Stimulated activated CD8-positive, alpha-beta memory T cell treated with anti-CD3 and anti-CD28 coated beads, Interleukin-7, amount 100 ng/mL, for 1 hour (primary cell): Measurements from ENCODE around the gene ZCCHC14.
"Not testable (repeated sequence)": the region's sequence is repeated elsewhere in the genome, so short reads cannot be mapped to it uniquely, and the experiment has no call there.

ENCODE experiments used
- DNase-seq, 2 donors: peaks; one replicate each; pipeline ENCODE4 v3.0.0-alpha.2; 2020; ENCODE audit warnings: low read depth in 2 of 2

Gene ZCCHC14

DNA sequence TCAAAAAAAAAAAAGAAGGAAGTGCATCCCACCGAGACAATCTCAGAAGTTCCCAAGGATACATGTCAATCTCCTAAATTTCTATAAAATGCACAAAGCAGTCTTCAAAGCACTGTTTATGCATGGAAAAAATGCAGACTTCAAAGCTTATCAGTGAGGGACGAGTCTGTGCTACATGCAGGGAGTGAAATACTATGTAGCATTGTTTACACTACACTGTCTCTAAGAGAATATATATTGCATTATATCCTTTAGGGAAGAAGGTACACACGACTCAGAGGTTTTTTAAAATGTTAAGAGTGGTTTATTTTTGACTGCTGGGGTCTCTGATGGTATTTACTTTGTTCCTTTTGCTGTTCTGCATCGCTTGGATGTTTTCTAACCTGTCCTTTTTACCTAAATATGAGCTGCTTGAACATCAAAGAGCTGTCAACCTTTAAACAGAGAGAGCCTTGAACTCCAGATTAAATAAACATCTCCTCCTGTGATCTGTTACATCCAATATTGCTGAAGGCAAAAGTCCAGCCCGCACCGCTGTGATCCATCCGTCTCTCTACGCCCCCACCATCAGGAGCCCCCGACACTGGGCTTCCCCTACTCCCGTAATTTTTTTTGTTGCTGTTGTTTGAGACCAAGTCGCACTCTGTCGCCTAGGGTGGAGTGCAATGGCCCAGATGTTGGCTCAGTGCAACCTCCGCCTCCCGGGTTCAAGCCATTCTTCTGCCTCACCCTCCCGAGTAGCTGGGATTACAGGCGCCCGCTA is 110.6 kb downstream of the ZCCHC14 start:
- no peak for DNase-seq

GRCh38 chr16:87380881-87381280 is 111.9 kb downstream of the ZCCHC14 start:
- no peak for DNase-seq

GRCh38 chr16:87380403-87380802 is 112.4 kb downstream of the ZCCHC14 start:
- DNase-seq = no peak

DNA sequence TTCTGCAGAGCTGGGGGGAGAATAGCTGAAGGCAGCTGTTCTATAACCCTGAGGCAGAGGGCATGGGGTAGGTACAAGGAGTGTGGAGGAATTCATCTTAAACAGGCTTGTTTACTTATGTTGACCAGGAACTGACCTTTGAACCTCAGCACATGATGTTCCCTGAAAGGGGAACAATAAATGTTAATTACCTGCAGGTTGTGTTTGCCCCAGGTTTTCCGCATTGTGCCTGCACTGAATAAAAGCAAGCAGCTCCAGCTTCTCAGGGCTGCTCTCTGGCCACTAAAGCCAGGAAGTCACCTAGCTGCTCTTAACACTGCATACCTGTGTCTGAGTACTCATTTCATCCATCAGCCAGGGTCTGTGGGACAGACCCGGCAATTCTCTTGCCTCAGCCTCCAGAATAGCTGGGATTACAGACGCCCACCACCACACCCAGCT is 113.5 kb downstream of the ZCCHC14 start:
- not testable (repeated sequence) for DNase-seq

GRCh38 chr16:87376660-87377059 is 116.2 kb downstream of the ZCCHC14 start:
- DNase-seq = no peak

- no peak for DNase-seq
Observed at GRCh38 chr16:87375426-87376135, 117.2 kb downstream of the ZCCHC14 start.

- DNase-seq = no peak
Observed at GRCh38 chr16:87374313-87374712, 118.5 kb downstream of the ZCCHC14 start.

DNA sequence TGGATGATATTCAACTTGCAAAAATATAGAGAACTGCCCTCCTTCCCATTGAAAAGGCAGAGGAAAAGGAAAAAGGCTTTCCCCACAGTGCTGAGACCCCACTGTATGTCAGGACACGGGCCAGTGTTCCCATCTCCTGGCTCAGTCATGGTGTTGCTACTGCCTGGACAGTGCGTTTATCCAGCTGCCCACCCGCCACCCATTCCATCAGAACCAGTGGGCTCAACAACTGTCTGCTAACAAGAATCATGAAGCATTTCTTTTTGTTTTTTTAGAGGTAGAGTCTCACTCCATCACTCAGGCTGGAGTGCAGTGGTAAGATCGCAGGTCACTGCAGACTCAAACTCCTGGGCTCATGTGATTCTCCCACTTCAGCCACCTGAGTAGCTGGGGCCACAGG is 120.5 kb downstream of the ZCCHC14 start:
- no peak for DNase-seq

DNA sequence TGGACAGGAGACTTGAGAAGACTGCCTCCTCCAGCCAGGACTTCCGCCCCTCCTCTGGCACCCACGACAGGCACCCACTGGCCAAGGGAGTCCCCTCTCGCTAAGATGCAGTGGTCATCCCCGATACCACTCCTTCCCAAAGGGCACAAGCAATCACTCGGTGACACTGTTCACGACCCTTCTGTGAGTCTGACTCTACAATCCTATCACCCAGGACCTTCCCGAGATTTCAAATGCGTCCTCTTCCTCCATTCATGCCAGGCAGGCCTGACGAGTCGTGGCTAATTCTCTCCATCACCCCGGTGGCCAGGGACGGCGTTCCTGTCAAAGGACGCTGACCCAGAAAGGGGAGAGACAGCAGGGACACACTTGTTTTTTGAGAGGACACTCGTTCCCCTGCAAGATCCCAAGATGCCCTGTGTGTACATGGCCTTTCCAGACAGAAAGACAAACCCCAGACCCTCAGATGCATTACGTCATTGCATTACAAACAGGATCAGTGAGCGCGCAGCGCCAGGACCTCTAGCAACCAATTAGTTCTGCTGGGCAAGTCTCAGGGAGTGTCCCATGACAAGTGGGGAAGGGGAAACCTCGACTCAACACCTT is 121.5 kb downstream of the ZCCHC14 start:
- DNase-seq = no peak

GRCh38 chr16:87369796-87370719 is 122.8 kb downstream of the ZCCHC14 start:
- DNase-seq = no peak

DNA sequence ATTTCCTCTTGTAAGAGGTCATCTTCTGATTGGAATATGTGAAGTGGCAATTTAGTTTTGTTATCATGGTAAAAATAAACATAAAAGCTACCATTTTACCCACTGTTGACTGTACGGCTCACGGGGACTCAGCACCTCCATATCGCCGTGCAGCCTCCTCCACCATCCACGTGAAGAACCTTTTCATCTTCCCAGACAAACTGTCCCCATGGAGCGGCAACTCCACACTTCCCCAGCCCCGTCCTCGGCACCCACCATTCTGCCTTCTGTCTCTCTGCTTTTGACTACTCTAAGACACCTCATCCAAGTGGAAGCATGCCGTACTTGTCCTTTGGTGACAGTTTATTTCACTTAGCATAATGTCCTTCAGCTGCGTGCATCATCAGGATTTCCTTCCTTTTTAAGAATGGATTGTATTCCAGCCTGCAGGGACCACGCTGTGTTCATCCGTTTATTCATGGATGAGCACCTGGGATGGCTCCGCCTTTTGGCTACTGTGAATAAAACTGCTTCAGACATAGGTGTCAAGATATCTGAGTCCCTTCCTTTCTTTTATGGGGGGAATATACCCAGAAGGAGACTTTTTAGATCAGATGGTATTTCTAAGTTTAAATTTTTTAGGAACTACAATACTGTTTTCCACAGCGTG is 123.6 kb downstream of the ZCCHC14 start:
- no peak for DNase-seq

GRCh38 chr16:87368029-87368770 is 124.6 kb downstream of the ZCCHC14 start:
- DNase-seq = no peak

- no peak for DNase-seq
Observed at GRCh38 chr16:87367529-87367928, 125.3 kb downstream of the ZCCHC14 start.

GRCh38 chr16:87366930-87367329 is 125.9 kb downstream of the ZCCHC14 start:
- no peak for DNase-seq

- no peak for DNase-seq
Observed at GRCh38 chr16:87366288-87366687, 126.5 kb downstream of the ZCCHC14 start.

- no peak for DNase-seq
Observed at GRCh38 chr16:87365021-87365713, 127.7 kb downstream of the ZCCHC14 start.

GRCh38 chr16:87363771-87364455 is 128.9 kb downstream of the ZCCHC14 start:
- no peak for DNase-seq

DNA sequence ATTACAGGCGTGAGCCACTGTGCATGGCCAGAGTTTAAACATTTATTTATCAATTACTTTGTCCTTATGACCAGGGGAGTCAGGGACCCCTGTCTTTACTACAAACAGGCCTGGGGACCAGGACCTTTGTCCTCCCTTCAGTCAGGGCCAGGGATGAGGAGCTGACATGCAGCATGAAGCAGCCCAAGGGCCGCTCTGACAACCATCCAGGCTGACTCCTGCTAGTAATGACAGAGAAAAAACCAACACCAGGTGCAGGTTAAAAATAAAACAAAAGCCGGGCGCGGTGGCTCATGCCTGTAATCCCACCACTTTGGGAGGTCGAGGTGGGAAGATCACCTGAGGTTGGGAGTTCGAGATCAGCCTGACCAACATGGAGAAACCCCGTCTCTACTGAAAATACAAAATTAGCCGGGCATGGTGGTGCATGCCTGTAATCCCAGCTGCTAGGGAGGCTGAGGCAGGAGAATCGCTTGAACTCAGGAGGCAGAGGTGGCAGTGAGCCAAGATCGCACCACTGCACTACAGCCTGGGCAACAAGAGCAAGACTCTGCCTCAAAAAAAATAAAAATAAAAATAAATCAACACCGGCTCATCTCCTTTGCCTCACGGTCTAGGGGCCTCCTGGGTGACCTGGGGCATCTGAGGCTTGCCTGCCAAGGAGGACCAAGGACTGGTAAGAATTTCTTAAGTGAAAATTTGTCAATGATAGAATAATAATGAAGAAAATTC is 129.8 kb downstream of the ZCCHC14 start:
- not testable (repeated sequence) for DNase-seq
